HG03025 (cell line): ENCODE data around the gene CLIC4.

Source experiments
- ATAC-seq: cut with Tn5 transposase; IDR thresholded peaks from one replicate; pipeline ENCODE4 v1.9.1; 2021; ENCODE audit warnings: mild to moderate bottlenecking, moderate library complexity; ENCODE audit not compliant: unreplicated experiment, low FRiP score

CLIC4 gene

GRCh38 chr1:24853649-24854048 is 108.4 kb downstream of the CLIC4 start:
- ATAC-seq, result no peak

GRCh38 chr1:24855474-24855873 is 110.2 kb downstream of the CLIC4 start:
- no peak for ATAC-seq

GRCh38 chr1:24856787-24857506 is 111.7 kb downstream of the CLIC4 start:
- no peak for ATAC-seq

GRCh38 chr1:24857507-24858133 is 112.4 kb downstream of the CLIC4 start:
- ATAC-seq, result no peak

GRCh38 chr1:24858277-24858676 is 113.0 kb downstream of the CLIC4 start:
- ATAC-seq, result no peak

GRCh38 chr1:24859063-24860010 is 114.1 kb downstream of the CLIC4 start:
- ATAC-seq, result no peak

- ATAC-seq, result no peak
These were observed 115.6 kb downstream of the CLIC4 start for GRCh38 chr1:24860841-24861240.

GRCh38 chr1:24861821-24862727 is 116.8 kb downstream of the CLIC4 start:
- no peak for ATAC-seq

GRCh38 chr1:24862775-24863483 is 117.7 kb downstream of the CLIC4 start:
- no peak for ATAC-seq

- no peak for ATAC-seq
These were observed 119.1 kb downstream of the CLIC4 start for GRCh38 chr1:24864370-24864777.

- no peak for ATAC-seq
These were observed 119.9 kb downstream of the CLIC4 start for GRCh38 chr1:24865168-24865567.

GRCh38 chr1:24865587-24865986 is 120.3 kb downstream of the CLIC4 start:
- ATAC-seq, result no peak

GRCh38 chr1:24866211-24867083 is 121.2 kb downstream of the CLIC4 start:
- ATAC-seq, result no peak

GRCh38 chr1:24867084-24867870 is 122.0 kb downstream of the CLIC4 start:
- ATAC-seq, result no peak

- ATAC-seq, result no peak
These were observed 123.0 kb downstream of the CLIC4 start for GRCh38 chr1:24868016-24868875.

GRCh38 chr1:24870551-24871195 is 125.4 kb downstream of the CLIC4 start:
- ATAC-seq, result no peak
